GM12873 (cell line): ENCODE measurements around the gene ZNF76.

Source experiments
- TF ChIP-seq, protein P1 (sequence below): IDR thresholded peaks from 2 replicates; pipeline ENCODE4 v1.5.1; 2012; ENCODE audit warnings: low read depth, mild to moderate bottlenecking, moderate library complexity, low read length, control low read depth; ENCODE audit not compliant: insufficient read depth; ENCODE audit errors: missing control alignments

The ZNF76 gene

DNA sequence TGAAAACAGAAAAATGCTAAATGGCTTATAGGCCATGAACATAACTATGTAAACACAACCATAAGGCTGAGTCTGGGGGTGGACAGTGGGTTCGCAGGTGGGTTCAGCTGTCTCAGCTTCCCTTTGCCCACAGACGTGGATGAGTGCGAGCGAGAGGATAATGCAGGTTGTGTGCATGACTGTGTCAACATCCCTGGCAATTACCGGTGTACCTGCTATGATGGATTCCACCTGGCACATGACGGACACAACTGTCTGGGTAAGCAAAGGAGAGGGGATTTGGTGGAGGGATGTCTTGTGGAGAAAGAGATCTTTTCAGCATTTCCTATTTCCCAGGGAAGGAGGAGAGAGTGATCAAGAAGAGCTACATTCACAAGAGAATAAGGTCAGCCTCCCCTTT lies 31.1 kb upstream of the ZNF76 start:
- TF ChIP-seq, protein P1, sequence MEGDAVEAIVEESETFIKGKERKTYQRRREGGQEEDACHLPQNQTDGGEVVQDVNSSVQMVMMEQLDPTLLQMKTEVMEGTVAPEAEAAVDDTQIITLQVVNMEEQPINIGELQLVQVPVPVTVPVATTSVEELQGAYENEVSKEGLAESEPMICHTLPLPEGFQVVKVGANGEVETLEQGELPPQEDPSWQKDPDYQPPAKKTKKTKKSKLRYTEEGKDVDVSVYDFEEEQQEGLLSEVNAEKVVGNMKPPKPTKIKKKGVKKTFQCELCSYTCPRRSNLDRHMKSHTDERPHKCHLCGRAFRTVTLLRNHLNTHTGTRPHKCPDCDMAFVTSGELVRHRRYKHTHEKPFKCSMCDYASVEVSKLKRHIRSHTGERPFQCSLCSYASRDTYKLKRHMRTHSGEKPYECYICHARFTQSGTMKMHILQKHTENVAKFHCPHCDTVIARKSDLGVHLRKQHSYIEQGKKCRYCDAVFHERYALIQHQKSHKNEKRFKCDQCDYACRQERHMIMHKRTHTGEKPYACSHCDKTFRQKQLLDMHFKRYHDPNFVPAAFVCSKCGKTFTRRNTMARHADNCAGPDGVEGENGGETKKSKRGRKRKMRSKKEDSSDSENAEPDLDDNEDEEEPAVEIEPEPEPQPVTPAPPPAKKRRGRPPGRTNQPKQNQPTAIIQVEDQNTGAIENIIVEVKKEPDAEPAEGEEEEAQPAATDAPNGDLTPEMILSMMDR = no peak

DNA sequence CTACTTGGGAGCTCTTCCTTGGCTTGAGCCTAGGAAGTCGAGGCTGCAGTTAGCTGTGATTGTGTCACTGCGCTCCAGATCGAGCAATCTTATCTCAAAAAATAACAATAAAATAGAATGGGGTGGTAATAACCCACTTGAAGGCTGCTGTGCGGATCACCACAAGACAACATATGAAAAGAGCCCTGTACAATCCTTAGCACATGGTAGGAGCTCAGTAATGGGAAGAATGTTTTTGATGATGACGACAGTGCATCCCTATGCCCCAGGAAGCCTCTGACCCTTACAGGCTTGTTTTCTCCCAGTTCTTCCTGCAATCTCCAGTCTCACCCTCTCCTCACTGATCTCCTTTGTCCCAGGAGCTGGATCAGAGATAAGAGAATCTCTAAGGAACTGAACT lies 30.2 kb upstream of the ZNF76 start:
- TF ChIP-seq, protein P1 = no peak

DNA sequence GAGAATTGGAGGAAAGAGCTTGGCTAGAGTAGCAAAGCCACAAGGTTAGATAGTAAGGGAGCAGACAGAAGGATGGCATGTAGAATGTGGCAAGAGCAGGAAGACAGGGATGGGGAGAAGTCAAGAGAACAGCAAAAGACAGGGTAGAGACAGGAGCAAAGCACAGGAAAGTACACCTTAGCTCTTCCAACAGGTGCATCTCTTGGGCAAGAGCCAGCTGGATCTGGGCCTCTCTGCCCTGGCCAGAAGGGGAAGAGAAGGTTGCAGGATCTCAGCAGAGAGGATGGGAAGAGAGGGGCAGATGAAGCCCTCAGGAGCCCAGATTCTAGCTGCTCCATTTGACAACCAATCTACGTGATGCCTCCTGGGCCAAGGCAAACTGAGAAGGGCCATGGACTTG lies 29.0 kb upstream of the ZNF76 start:
- TF ChIP-seq, protein P1 = no peak

DNA sequence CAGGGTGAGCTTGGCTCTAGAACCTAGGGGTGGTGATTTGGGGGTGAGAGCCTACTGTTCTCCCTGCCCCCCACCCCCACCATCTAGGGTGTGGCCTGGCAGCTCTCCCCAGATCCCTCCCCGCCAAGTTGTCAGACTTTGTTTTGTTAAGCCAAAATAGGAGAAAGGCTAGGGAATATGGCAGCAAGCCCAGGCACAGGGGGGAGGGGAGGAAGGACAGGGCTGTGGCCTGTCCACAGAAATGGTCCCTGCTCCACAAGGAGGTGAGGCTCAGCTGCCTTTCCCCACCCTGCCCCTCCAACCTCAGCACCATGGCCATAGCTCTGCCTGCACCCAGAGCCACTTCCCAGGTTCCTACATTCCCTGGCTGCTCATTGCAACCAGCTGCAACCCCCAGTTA lies 28.6 kb upstream of the ZNF76 start:
- TF ChIP-seq, protein P1 = no peak

DNA sequence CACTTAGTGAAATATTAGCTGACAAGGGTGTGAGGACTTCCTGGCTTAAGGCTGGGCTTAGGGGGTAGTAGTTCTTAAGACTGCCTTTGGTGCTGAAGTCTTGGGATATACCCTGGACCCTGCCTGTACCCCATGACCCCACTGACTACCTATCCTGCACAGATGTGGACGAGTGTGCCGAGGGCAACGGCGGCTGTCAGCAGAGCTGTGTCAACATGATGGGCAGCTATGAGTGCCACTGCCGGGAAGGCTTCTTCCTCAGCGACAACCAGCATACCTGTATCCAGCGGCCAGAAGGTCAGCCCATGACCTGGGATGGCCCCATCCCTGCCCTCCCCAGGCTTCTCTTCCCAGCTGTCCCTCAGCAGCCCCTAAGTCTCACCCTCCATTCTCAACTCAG lies 28.0 kb upstream of the ZNF76 start:
- TF ChIP-seq, protein P1 = no peak

DNA sequence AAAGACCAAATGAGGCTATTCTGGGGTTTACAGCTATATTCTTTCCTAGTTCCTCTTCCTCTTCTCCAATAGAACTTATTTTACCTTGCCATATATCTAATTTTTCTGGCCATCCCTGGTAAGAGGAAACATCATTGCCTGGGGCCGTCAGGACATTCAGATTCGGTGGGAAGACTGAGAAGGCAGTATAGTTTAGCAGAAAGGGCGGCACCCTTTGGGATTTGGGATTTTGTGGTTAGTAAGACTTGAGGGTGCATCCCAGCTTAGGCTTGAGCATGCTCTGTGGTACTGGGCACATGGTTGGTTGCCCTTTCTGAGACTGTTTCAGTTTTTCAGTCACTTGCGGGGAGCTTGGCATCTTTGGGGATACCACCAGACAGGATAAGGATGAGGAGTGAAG lies 24.6 kb upstream of the ZNF76 start:
- TF ChIP-seq, protein P1 = no peak

DNA sequence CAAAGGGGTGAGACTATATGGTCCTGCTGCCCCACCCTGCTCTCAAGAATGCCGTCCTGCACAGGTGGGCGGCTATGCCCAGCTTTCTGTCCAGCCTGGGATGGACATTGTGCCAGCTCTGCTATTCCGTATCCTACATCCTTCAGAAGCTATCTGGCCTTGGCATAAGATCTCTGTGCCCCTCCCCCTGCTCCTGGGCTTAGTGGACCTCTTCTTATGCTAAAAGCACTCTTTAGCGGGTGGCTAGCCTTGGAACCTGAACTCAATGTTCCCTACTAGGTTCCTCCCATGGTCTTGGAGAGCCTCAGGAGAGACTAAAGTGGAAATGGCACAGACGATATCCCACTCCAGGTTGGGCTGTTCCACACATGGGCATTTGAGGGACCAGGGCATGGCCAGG lies 23.3 kb upstream of the ZNF76 start:
- TF ChIP-seq, protein P1 = no peak
